IMR-90 (cell line): ENCODE results near the gene VPS26A. TPM values are rescaled to one million over a fixed set of nuclear protein-coding genes. Genes with fewer than 3 reads are reported as not detected.

Experiments
- ATAC-seq: fragments of 200-7000 bp; cut with Tn5 transposase; 2 replicates; pipeline ENCODE4 v1.9.1; 2020; ENCODE audit warnings: low read depth, mild to moderate bottlenecking, moderate library complexity
- BruUV-seq: library from RNA; stranded (reverse); fragments of 400-500 nt; replicated peaks from 2 replicates; lab custom pipeline; 2021; lab: Mats Ljungman, UMichigan
- CTCF ChIA-PET: fragments of 300-600 bp; formaldehyde crosslinking; extraction: SDS; loops from one replicate; lab custom pipeline; 2021; ENCODE audit warnings: antibody characterized with exemption; lab: Yijun Ruan, JAX
- POLR2A ChIA-PET: fragments of 300-600 bp; sonication (Branson Sonifier 250); formaldehyde crosslinking; loops from one replicate; lab custom pipeline; 2022; ENCODE audit warnings: antibody characterized with exemption; ENCODE audit not compliant: unreplicated experiment; lab: Charles Lee
- DNase-seq: peaks from one replicate; pipeline ENCODE4 v3.0.0; 2013
- H2AFZ ChIP-seq: replicated peaks from 2 replicates; pipeline ENCODE3; 2013; ENCODE audit warnings: low read length, mild to moderate bottlenecking; ENCODE audit not compliant: poor library complexity
- H2AK5ac ChIP-seq: 2 replicates; pipeline ENCODE4 v1.6.1; 2013; ENCODE audit warnings: low read depth, low read length, inconsistent platforms
- H2AK9ac ChIP-seq: replicated peaks from 2 replicates; pipeline ENCODE3; 2013; ENCODE audit warnings: mild to moderate bottlenecking, low read depth, low read length, moderate library complexity; ENCODE audit not compliant: poor library complexity
- H2BK120ac ChIP-seq: 2 replicates; pipeline ENCODE4 v1.6.1; 2013; ENCODE audit warnings: low read depth, low read length, inconsistent platforms
- H2BK15ac ChIP-seq: 3 replicates; pipeline ENCODE4 v1.6.1; 2013; ENCODE audit warnings: low read depth, low read length, inconsistent platforms
- H2BK20ac ChIP-seq: 2 replicates; pipeline ENCODE4 v1.6.1; 2013; ENCODE audit warnings: low read depth, mild to moderate bottlenecking, inconsistent platforms, low read length, moderate library complexity
- H2BK5ac ChIP-seq: 2 replicates; pipeline ENCODE4 v1.6.1; 2013; ENCODE audit warnings: mild to moderate bottlenecking, low read depth, low read length, inconsistent platforms; ENCODE audit not compliant: poor library complexity, severe bottlenecking
- H3K14ac ChIP-seq: replicated peaks from 2 replicates; pipeline ENCODE4 v1.6.1; 2013; ENCODE audit warnings: low read depth, low read length, inconsistent platforms
- H3K18ac ChIP-seq: 2 replicates; pipeline ENCODE4 v1.6.1; 2013; ENCODE audit warnings: low read depth, low read length, control low read depth
- H3K23ac ChIP-seq: 2 replicates; pipeline ENCODE4 v1.6.1; 2013; ENCODE audit warnings: low read depth, low read length, inconsistent platforms
- H3K27ac ChIP-seq: 2 replicates; pipeline ENCODE4 v1.5.1; 2013; ENCODE audit warnings: mild to moderate bottlenecking, control low read depth, low read length; ENCODE audit not compliant: insufficient read depth
- H3K27me3 ChIP-seq: 2 replicates; pipeline ENCODE4 v1.6.1; 2013; ENCODE audit warnings: low read length; ENCODE audit not compliant: control insufficient read depth, insufficient read depth
- H3K36me3 ChIP-seq: 2 replicates; pipeline ENCODE4 v1.6.1; 2013; ENCODE audit warnings: low read length, mixed read lengths; ENCODE audit not compliant: control insufficient read depth, insufficient read depth
- H3K4ac ChIP-seq: 2 replicates; pipeline ENCODE4 v1.6.1; 2013; ENCODE audit warnings: low read depth, low read length, inconsistent platforms
- H3K4me1 ChIP-seq: 2 replicates; pipeline ENCODE4 v1.6.1; 2013; ENCODE audit warnings: low read length, mixed read lengths; ENCODE audit not compliant: control insufficient read depth, insufficient read depth
- H3K4me2 ChIP-seq: 2 replicates; pipeline ENCODE4 v1.6.1; 2013; ENCODE audit warnings: low read depth, mild to moderate bottlenecking, control low read depth, low read length, moderate library complexity
- H3K4me3 ChIP-seq: 2 replicates; pipeline ENCODE4 v1.5.1; 2013; ENCODE audit warnings: low read depth, mild to moderate bottlenecking, control low read depth, low read length, moderate library complexity; ENCODE audit not compliant: insufficient read depth
- H3K56ac ChIP-seq: 2 replicates; pipeline ENCODE4 v1.6.1; 2013; ENCODE audit warnings: low read length, inconsistent platforms; ENCODE audit not compliant: insufficient read depth; ENCODE audit errors: extremely low read depth
- H3K79me1 ChIP-seq, 2 experiments: 2 replicates each; pipeline ENCODE4 v1.6.1; 2013; ENCODE audit warnings: low read length in 2 of 2, inconsistent platforms in 1 of 2, low read depth in 1 of 2
- H3K9ac ChIP-seq: 2 replicates; pipeline ENCODE4 v1.6.1; 2013; ENCODE audit warnings: low read depth, low read length, control low read depth
- H3K9me1 ChIP-seq: 2 replicates; pipeline ENCODE4 v1.6.1; 2013; ENCODE audit warnings: low read length, inconsistent platforms; ENCODE audit not compliant: insufficient read depth
- H3K9me3 ChIP-seq: 2 replicates; pipeline ENCODE4 v1.6.1; 2013; ENCODE audit warnings: low read length; ENCODE audit not compliant: control insufficient read depth, insufficient read depth
- H4K20me1 ChIP-seq: 2 replicates; pipeline ENCODE4 v1.6.1; 2013; ENCODE audit warnings: low read length, inconsistent platforms; ENCODE audit not compliant: insufficient read depth
- H4K5ac ChIP-seq: 2 replicates; pipeline ENCODE4 v1.6.1; 2013; ENCODE audit warnings: mild to moderate bottlenecking, low read depth, low read length, control low read depth
- H4K8ac ChIP-seq, 2 experiments: 2 replicates each; pipeline ENCODE4 v1.6.1; 2013; ENCODE audit warnings: low read depth in 2 of 2, low read length in 2 of 2, control low read depth in 1 of 2, inconsistent platforms in 1 of 2
- H4K91ac ChIP-seq: 2 replicates; pipeline ENCODE4 v1.6.1; 2013; ENCODE audit warnings: low read depth, low read length, inconsistent platforms; ENCODE audit not compliant: insufficient read depth
- BHLHE40 ChIP-seq: fragments of 150-350 bp; IDR thresholded peaks from 2 replicates; pipeline ENCODE4 v1.6.1; 2016; ENCODE audit warnings: mild to moderate bottlenecking, low read depth, low read length
- CEBPB ChIP-seq: IDR thresholded peaks from 2 replicates; pipeline ENCODE4 v1.6.1; 2012; ENCODE audit warnings: low read depth, low read length, improper control_type of control experiment
- CHD1 ChIP-seq: IDR thresholded peaks from 2 replicates; pipeline ENCODE4 v1.6.1; 2012; ENCODE audit warnings: low read depth, low read length, improper control_type of control experiment
- FOS ChIP-seq: fragments of 150-350 bp; IDR thresholded peaks from 2 replicates; pipeline ENCODE4 v1.6.1; 2016; ENCODE audit warnings: low read depth, low read length
- MAFK ChIP-seq: IDR thresholded peaks from 2 replicates; pipeline ENCODE4 v1.6.1; 2012; ENCODE audit warnings: low read depth, low read length, improper control_type of control experiment
- MAZ ChIP-seq: IDR thresholded peaks from 2 replicates; pipeline ENCODE4 v1.6.1; 2012; ENCODE audit warnings: low read depth, mild to moderate bottlenecking, low read length, improper control_type of control experiment, moderate library complexity, borderline replicate concordance
- MXI1 ChIP-seq: IDR thresholded peaks from 2 replicates; pipeline ENCODE4 v1.6.1; 2012; ENCODE audit warnings: low read depth, mild to moderate bottlenecking, low read length, moderate library complexity, borderline replicate concordance
- NFE2L2 ChIP-seq: fragments of 150-350 bp; IDR thresholded peaks from 2 replicates; pipeline ENCODE4 v1.6.1; 2016; ENCODE audit warnings: low read depth, mild to moderate bottlenecking, low read length
- POLR2A ChIP-seq: IDR thresholded peaks from 2 replicates; pipeline ENCODE4 v1.6.1; 2012; ENCODE audit warnings: mild to moderate bottlenecking, low read depth, low read length
- RAD21 ChIP-seq: IDR thresholded peaks from 2 replicates; pipeline ENCODE4 v1.6.1; 2012; ENCODE audit warnings: low read length, improper control_type of control experiment
- RCOR1 ChIP-seq: IDR thresholded peaks from 2 replicates; pipeline ENCODE4 v1.6.1; 2012; ENCODE audit warnings: mild to moderate bottlenecking, low read length, improper control_type of control experiment; ENCODE audit not compliant: insufficient replicate concordance
- RFX5 ChIP-seq: IDR thresholded peaks from 2 replicates; pipeline ENCODE4 v1.8.0; 2012; ENCODE audit warnings: low read depth, mild to moderate bottlenecking, low read length, moderate library complexity
- SMC3 ChIP-seq: fragments of 150-350 bp; IDR thresholded peaks from 2 replicates; pipeline ENCODE4 v1.6.1; 2016; ENCODE audit warnings: low read depth, mild to moderate bottlenecking, antibody characterized with exemption, low read length, moderate library complexity
- WGBS, 2 experiments: methylation state at CpG; one replicate each; pipeline versions ENCODE4 v1.1.5 to v1.1.7; 2013; ENCODE audit warnings: missing lambda C conversion rate in 2 of 2; ENCODE audit not compliant: insufficient read length in 1 of 2; ENCODE audit errors: extremely low coverage in 2 of 2; 5-methylcytosine and 5-hydroxymethylcytosine counted together
- dilution Hi-C: fragments of 300-500 bp; cut with HindIII; formaldehyde crosslinking; loops from one replicate; pipeline ENCODE4 v1.14.3; 2018; ENCODE audit warnings: low sequenced_read_pairs; ENCODE audit not compliant: unreplicated experiment
- in situ Hi-C: fragments of 300-500 bp; cut with MboI; formaldehyde crosslinking; loops from 3 replicates; pipeline ENCODE4 v1.14.3; 2019; ENCODE audit warnings: low sequenced_read_pairs, inconsistent platforms, mixed read lengths
- intact Hi-C: fragments of 100-400 bp; cut with micrococcal nuclease; formaldehyde crosslinking; loops from 2 replicates; pipeline ENCODE4 v1.10.0; 2022
- polyA plus RNA-seq, 3 experiments: library from polyadenylated mRNA; depleted of rRNA; stranded (reverse); fragments of >200 nt; gene quantifications; 2 replicates each; pipeline ENCODE4 v1.2.3, GENCODE V29; 2012; ENCODE audit warnings: low replicate concordance in 1 of 3
- total RNA-seq: library from RNA; depleted of rRNA; stranded (reverse); fragments of >200 nt; gene quantifications from 2 replicates; pipeline ENCODE4 v1.2.3, GENCODE V29; 2012
- TF ChIP-seq, protein P1 (sequence below): fragments of 150-350 bp; IDR thresholded peaks from 2 replicates; pipeline ENCODE4 v1.6.1; 2017; ENCODE audit warnings: mild to moderate bottlenecking, antibody characterized with exemption, low read length, low read depth
- TF ChIP-seq, protein P2 (sequence below): conservative IDR thresholded peaks from 2 replicates; pipeline ENCODE4 v1.5.1; 2012; ENCODE audit warnings: mild to moderate bottlenecking, low read depth, low read length, improper control_type of control experiment
- TF ChIP-seq, protein P3 (sequence below): fragments of 150-350 bp; IDR thresholded peaks from 2 replicates; pipeline ENCODE4 v1.6.1; 2016; ENCODE audit warnings: low read depth, mild to moderate bottlenecking, low read length, moderate library complexity, borderline replicate concordance

The VPS26A gene
- total and polyA plus RNA-seq, 2 of the 4 experiments (the other 2 are of a cell fraction), result 7.2 to 18.7 TPM

DNA sequence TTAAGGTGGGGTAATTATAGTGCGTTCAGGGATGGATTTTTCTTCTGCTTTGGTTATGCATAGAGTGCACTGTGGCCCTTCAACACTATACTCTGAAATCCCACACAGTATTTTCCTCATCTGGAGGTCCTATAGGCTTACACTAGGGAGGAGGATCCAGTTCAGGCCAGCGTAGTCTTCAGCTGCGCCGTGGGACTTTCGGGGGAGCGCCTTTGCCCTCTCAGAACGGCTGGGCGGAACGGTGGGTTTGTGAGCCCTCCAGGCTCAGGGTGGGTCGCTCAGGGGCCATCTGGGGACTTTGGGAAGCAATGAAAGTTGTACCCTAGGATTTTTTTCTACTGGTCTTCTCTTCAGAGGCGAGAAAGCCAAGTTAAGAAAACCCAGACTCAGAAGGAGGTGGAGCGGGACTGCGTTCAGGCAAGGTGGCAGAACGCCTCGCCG lies 652 bp upstream of the VPS26A start:
- intact Hi-C loops, result no loop called here
- ATAC-seq, result peak; percentile 68

More for the DNA sequence above, 652 bp upstream of the VPS26A start:
- H2BK20ac ChIP-seq, result no peak overlapping the region
- peak overlapping the region; percentile 82 for H3K9ac ChIP-seq
- H2AK9ac ChIP-seq, result peak overlapping the region; percentile 50
- peak overlapping the region; percentile 31 for H2BK120ac ChIP-seq
- H3K4me3 ChIP-seq, result peak overlapping the region; percentile 66
- H4K20me1 ChIP-seq, result peaks cover 13% of the 10 kb centered on the region
- peak overlapping the region; percentile 83 for H3K56ac ChIP-seq
- ChIA-PET POLR2A (no interaction called here), CTCF (no interaction called here)
- peak overlapping the region; percentile 67 for H2BK5ac ChIP-seq
- no peak overlapping the region; the same call in 1 of the 2 replicates for H2AK5ac ChIP-seq
- peak overlapping the region; percentile 84 for H3K27ac ChIP-seq
- peak overlapping the region; percentile 74 for H4K91ac ChIP-seq
- peak overlapping the region; percentile 90 for H3K4ac ChIP-seq
- 0% methylated on average over 5 of the region's 16 CpGs; no CpG with 5 or more reads in 1 of the 2 experiments for WGBS, 2 experiments
- H3K18ac ChIP-seq, result peak overlapping the region; percentile 58
- TF ChIP-seq SMC3, result no peak
- TF ChIP-seq MXI1, result no peak
- no peak for TF ChIP-seq CEBPB
- no peak for TF ChIP-seq RCOR1
- TF ChIP-seq BHLHE40, result no peak
- peak; percentile 54 for TF ChIP-seq RAD21
- TF ChIP-seq CHD1, result no peak
- TF ChIP-seq MAZ, result no peak
- TF ChIP-seq FOS, result no peak
- peak; percentile 60; the same call in 1 of the 2 replicates for TF ChIP-seq POLR2A
- TF ChIP-seq, protein P1, sequence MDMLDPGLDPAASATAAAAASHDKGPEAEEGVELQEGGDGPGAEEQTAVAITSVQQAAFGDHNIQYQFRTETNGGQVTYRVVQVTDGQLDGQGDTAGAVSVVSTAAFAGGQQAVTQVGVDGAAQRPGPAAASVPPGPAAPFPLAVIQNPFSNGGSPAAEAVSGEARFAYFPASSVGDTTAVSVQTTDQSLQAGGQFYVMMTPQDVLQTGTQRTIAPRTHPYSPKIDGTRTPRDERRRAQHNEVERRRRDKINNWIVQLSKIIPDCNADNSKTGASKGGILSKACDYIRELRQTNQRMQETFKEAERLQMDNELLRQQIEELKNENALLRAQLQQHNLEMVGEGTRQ, result no peak
- no peak for TF ChIP-seq RFX5
- no peak for TF ChIP-seq NFE2L2
- TF ChIP-seq, protein P2, sequence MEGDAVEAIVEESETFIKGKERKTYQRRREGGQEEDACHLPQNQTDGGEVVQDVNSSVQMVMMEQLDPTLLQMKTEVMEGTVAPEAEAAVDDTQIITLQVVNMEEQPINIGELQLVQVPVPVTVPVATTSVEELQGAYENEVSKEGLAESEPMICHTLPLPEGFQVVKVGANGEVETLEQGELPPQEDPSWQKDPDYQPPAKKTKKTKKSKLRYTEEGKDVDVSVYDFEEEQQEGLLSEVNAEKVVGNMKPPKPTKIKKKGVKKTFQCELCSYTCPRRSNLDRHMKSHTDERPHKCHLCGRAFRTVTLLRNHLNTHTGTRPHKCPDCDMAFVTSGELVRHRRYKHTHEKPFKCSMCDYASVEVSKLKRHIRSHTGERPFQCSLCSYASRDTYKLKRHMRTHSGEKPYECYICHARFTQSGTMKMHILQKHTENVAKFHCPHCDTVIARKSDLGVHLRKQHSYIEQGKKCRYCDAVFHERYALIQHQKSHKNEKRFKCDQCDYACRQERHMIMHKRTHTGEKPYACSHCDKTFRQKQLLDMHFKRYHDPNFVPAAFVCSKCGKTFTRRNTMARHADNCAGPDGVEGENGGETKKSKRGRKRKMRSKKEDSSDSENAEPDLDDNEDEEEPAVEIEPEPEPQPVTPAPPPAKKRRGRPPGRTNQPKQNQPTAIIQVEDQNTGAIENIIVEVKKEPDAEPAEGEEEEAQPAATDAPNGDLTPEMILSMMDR, result peak; percentile 51; the same call in 1 of the 2 replicates
- no peak for TF ChIP-seq MAFK
- TF ChIP-seq, protein P3, sequence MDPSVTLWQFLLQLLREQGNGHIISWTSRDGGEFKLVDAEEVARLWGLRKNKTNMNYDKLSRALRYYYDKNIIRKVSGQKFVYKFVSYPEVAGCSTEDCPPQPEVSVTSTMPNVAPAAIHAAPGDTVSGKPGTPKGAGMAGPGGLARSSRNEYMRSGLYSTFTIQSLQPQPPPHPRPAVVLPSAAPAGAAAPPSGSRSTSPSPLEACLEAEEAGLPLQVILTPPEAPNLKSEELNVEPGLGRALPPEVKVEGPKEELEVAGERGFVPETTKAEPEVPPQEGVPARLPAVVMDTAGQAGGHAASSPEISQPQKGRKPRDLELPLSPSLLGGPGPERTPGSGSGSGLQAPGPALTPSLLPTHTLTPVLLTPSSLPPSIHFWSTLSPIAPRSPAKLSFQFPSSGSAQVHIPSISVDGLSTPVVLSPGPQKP, result no peak
- peak overlapping the region; percentile 87 for H3K4me2 ChIP-seq
- H3K79me1 ChIP-seq, result peaks cover 0 to 14% of the 10 kb centered on the region in 2 experiments; a peak in 1 of 4 replicates
- H3K23ac ChIP-seq, result peak overlapping the region; percentile 78; the same call in 1 of the 2 replicates
- no peaks in the 10 kb centered on the region; the same call in 1 of the 2 replicates for H3K9me1 ChIP-seq
- H3K4me1 ChIP-seq, result no peaks in the 10 kb centered on the region
- H2AFZ ChIP-seq, result peak overlapping the region; percentile 90
- no peaks in the 10 kb centered on the region for H3K36me3 ChIP-seq
- in situ Hi-C loops, result no loop called here
- DNase-seq, result peak; percentile 71
- peak overlapping the region; percentile 79 for H3K14ac ChIP-seq
- peak overlapping the region; percentile 20; the same call in 1 of the 3 replicates for H2BK15ac ChIP-seq
- H4K5ac ChIP-seq, result peak overlapping the region; percentile 63
- H3K27me3 ChIP-seq, result no peaks in the 10 kb centered on the region
- peak overlapping the region; percentile 21 to 88; a peak in 3 of 4 replicates for H4K8ac ChIP-seq
- H3K9me3 ChIP-seq, result no peaks in the 10 kb centered on the region
- dilution Hi-C loops, result loop anchor here (25.0 kb wide), 1 partner anchor 111 kb away; no protein-coding TSS in a partner anchor
- no TSS peak for BruUV-seq
